ENCODE measurements around the gene NDUFA13.

Gene NDUFA13

GRCh38 chr19:19506592-19506991 is 9.4 kb upstream of the NDUFA13 start:
- no peaks in the 10 kb centered on the region for H3K27me3 ChIP-seq (ENCODE audit: insufficient read depth, insufficient read length)
- no peak for DNase-seq (ENCODE audit: low read depth, low spot score)
- H3K36me3 ChIP-seq (ENCODE audit: insufficient read depth, insufficient read length, low read length): peaks cover 71% of the 10 kb centered on the region
- no peak overlapping the region for H3K9ac ChIP-seq (ENCODE audit: insufficient read length, low read depth)
- TF ChIP-seq SUZ12 (IDR thresholded peaks at IDR 0.05; ENCODE audit: extremely low read depth, insufficient read depth, insufficient read length) (no peak), YY1 (IDR thresholded peaks at IDR 0.05; ENCODE audit: insufficient read depth, insufficient read length) (no peak), ZNF274 (IDR thresholded peaks at IDR 0.05; ENCODE audit: low read depth, low read length) (no peak)
- H3K4me1 ChIP-seq (ENCODE audit: insufficient read depth, insufficient read length): peaks cover 14% of the 10 kb centered on the region
- H3K4me3 ChIP-seq (ENCODE audit: insufficient read length, low read depth): no peak overlapping the region
- H3K9me3 ChIP-seq (ENCODE audit: insufficient read depth, low read length): no peaks in the 10 kb centered on the region

DNA sequence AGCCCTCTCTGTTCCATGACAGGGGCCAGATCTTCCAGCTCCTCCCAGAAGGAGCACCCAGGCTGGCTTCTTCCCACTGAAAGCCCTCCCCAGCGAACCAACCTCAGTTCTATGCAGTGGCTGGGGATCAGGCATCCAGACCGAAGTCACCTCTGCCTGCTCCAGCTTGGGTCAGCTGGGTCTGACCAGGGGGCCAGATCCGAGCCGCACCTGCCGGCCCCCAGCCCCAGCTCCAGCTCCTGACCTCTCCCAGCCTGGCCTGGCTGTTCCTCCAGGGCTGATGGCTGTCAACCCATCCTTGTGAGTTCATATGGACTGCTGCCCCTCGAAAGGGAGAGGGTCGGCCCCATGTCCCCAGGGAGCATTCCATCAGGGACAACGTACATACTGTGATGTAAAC is 8.7 kb upstream of the NDUFA13 start:
- DNase-seq (ENCODE audit: low read depth, low spot score): no peak
- Histone ChIP-seq H3K4me3 (ENCODE audit: insufficient read length, low read depth) (no peak overlapping the region), H3K9ac (ENCODE audit: insufficient read length, low read depth) (no peak overlapping the region), H3K9me3 (ENCODE audit: insufficient read depth, low read length) (no peaks in the 10 kb centered on the region), H3K36me3 (ENCODE audit: insufficient read depth, insufficient read length, low read length) (peaks cover 63% of the 10 kb centered on the region), H3K27me3 (ENCODE audit: insufficient read depth, insufficient read length) (no peaks in the 10 kb centered on the region), H3K4me1 (ENCODE audit: insufficient read depth, insufficient read length) (peaks cover 14% of the 10 kb centered on the region)
- TF ChIP-seq SUZ12 (IDR thresholded peaks at IDR 0.05; ENCODE audit: extremely low read depth, insufficient read depth, insufficient read length): no peak
- TF ChIP-seq YY1 (IDR thresholded peaks at IDR 0.05; ENCODE audit: insufficient read depth, insufficient read length): no peak
- TF ChIP-seq ZNF274 (IDR thresholded peaks at IDR 0.05; ENCODE audit: low read depth, low read length): no peak

DNA sequence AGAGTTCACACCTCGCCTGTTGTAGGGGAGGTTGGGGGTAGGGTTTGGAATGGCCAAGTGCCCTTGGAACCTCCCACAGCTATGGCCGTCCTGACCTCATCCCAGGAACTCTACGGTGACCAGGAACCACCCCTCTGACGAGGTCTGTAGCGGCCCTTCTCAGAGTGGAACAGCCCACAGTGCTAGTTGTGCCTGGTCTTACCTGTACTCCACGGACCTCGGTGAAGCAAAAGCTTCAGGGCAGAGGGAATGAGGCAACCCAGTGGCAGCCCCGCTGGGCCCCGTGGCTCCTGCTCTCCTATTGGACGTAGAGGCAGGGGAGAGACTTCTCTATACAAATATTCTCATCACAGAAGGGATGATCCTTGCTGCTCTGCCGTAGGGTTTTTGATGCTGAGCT is 7.8 kb upstream of the NDUFA13 start:
- peaks cover 14% of the 10 kb centered on the region for H3K4me1 ChIP-seq (ENCODE audit: insufficient read depth, insufficient read length)
- peaks cover 55% of the 10 kb centered on the region for H3K36me3 ChIP-seq (ENCODE audit: insufficient read depth, insufficient read length, low read length)
- no peaks in the 10 kb centered on the region for H3K27me3 ChIP-seq (ENCODE audit: insufficient read depth, insufficient read length)
- TF ChIP-seq SUZ12 (IDR thresholded peaks at IDR 0.05; ENCODE audit: extremely low read depth, insufficient read depth, insufficient read length) (no peak), ZNF274 (IDR thresholded peaks at IDR 0.05; ENCODE audit: low read depth, low read length) (no peak), YY1 (IDR thresholded peaks at IDR 0.05; ENCODE audit: insufficient read depth, insufficient read length) (no peak)
- no peaks in the 10 kb centered on the region for H3K9me3 ChIP-seq (ENCODE audit: insufficient read depth, low read length)
- no peak overlapping the region for H3K9ac ChIP-seq (ENCODE audit: insufficient read length, low read depth)
- H3K4me3 ChIP-seq (ENCODE audit: insufficient read length, low read depth): no peak overlapping the region
- no peak for DNase-seq (ENCODE audit: low read depth, low spot score)

DNA sequence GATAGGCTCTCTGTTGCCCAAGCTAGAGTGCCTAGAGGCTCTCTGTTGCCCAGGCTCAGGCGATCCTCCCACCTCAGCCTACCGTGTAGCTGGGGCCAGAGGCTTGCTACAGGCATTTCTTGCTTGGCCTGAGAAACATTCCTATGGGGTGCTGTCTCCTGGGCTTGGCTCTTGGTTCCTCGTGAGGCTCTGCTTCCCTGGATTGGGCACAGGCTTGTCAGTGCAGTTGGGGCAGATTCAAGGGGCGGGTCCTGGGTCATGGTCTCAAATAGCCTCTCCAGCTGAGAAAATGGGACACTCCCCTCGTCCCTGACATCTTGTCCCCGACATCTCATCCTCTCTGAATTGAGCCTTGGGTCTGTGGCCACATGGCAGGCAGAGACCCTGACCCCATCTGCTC is 5.6 kb upstream of the NDUFA13 start:
- Histone ChIP-seq H3K27me3 (ENCODE audit: insufficient read depth, insufficient read length) (no peaks in the 10 kb centered on the region), H3K9me3 (ENCODE audit: insufficient read depth, low read length) (no peaks in the 10 kb centered on the region), H3K9ac (ENCODE audit: insufficient read length, low read depth) (no peak overlapping the region), H3K4me3 (ENCODE audit: insufficient read length, low read depth) (no peak overlapping the region), H3K36me3 (ENCODE audit: insufficient read depth, insufficient read length, low read length) (peaks cover 41% of the 10 kb centered on the region), H3K4me1 (ENCODE audit: insufficient read depth, insufficient read length) (peaks cover 19% of the 10 kb centered on the region)
- TF ChIP-seq SUZ12 (IDR thresholded peaks at IDR 0.05; ENCODE audit: extremely low read depth, insufficient read depth, insufficient read length) (no peak), ZNF274 (IDR thresholded peaks at IDR 0.05; ENCODE audit: low read depth, low read length) (no peak), YY1 (IDR thresholded peaks at IDR 0.05; ENCODE audit: insufficient read depth, insufficient read length) (no peak)
- no peak for DNase-seq (ENCODE audit: low read depth, low spot score)

- H3K27me3 ChIP-seq (ENCODE audit: insufficient read depth, insufficient read length): no peaks in the 10 kb centered on the region
- no peak overlapping the region for H3K4me3 ChIP-seq (ENCODE audit: insufficient read length, low read depth)
- H3K9ac ChIP-seq (ENCODE audit: insufficient read length, low read depth): no peak overlapping the region
- H3K4me1 ChIP-seq (ENCODE audit: insufficient read depth, insufficient read length): peaks cover 18% of the 10 kb centered on the region
- no peak for TF ChIP-seq YY1 (IDR thresholded peaks at IDR 0.05; ENCODE audit: insufficient read depth, insufficient read length)
- no peak for TF ChIP-seq SUZ12 (IDR thresholded peaks at IDR 0.05; ENCODE audit: extremely low read depth, insufficient read depth, insufficient read length)
- no peak for TF ChIP-seq ZNF274 (IDR thresholded peaks at IDR 0.05; ENCODE audit: low read depth, low read length)
- no peak for DNase-seq (ENCODE audit: low read depth, low spot score)
- H3K36me3 ChIP-seq (ENCODE audit: insufficient read depth, insufficient read length, low read length): peaks cover 21% of the 10 kb centered on the region
- no peaks in the 10 kb centered on the region for H3K9me3 ChIP-seq (ENCODE audit: insufficient read depth, low read length)
These were observed 2.3 kb upstream of the NDUFA13 start for GRCh38 chr19:19513682-19514081.

DNA sequence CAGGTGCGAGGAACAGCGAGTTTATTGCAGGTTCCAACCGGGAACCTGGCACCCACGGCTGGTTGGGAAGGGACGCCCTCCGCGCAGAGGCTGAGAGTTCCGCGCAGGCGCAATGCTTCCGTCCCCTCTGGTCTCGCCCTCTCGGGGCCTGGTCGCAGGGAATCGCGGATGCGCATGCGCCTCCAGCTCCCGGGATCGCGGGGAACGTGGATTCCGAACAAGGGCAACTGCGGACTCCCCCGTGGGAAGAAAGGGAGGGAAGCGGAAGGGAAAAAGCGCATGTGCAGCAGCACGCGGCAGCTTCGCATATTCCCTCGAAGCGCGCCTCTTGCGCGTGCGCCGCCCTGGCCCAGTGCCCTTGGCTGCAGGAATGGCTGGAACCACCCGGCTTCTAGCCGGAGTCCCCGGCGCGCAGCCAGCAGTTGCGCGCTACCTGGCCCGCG is 1.8 kb upstream of the NDUFA13 start:
- DNase-seq (ENCODE audit: low read depth, low spot score): no peak
- TF ChIP-seq ZNF274 (IDR thresholded peaks at IDR 0.05; ENCODE audit: low read depth, low read length) (no peak), SUZ12 (IDR thresholded peaks at IDR 0.05; ENCODE audit: extremely low read depth, insufficient read depth, insufficient read length) (no peak), YY1 (IDR thresholded peaks at IDR 0.05; ENCODE audit: insufficient read depth, insufficient read length) (no peak)
- Histone ChIP-seq H3K4me3 (ENCODE audit: insufficient read length, low read depth) (no peak overlapping the region), H3K36me3 (ENCODE audit: insufficient read depth, insufficient read length, low read length) (peaks cover 21% of the 10 kb centered on the region), H3K27me3 (ENCODE audit: insufficient read depth, insufficient read length) (no peaks in the 10 kb centered on the region), H3K9ac (ENCODE audit: insufficient read length, low read depth) (peak overlapping the region; percentile 10), H3K9me3 (ENCODE audit: insufficient read depth, low read length) (no peaks in the 10 kb centered on the region), H3K4me1 (ENCODE audit: insufficient read depth, insufficient read length) (peaks cover 18% of the 10 kb centered on the region)

GRCh38 chr19:19514881-19515641 is 964 bp upstream of the NDUFA13 start, which contains the start of gene TSSK6:
TSSK6 (minus strand) TSS chr19:19515548; CDS start chr19:19515427, 121 bp downstream.
- DNase-seq (ENCODE audit: low read depth, low spot score): no peak
- Histone ChIP-seq H3K9me3 (ENCODE audit: insufficient read depth, low read length) (no peaks in the 10 kb centered on the region), H3K9ac (ENCODE audit: insufficient read length, low read depth) (peak within 1 kb of the TSS; percentile 80), H3K27me3 (ENCODE audit: insufficient read depth, insufficient read length) (no peaks in the 10 kb centered on the region), H3K4me3 (ENCODE audit: insufficient read length, low read depth) (peak within 1 kb of the TSS; percentile 75), H3K36me3 (ENCODE audit: insufficient read depth, insufficient read length, low read length) (peaks cover 30% of the 10 kb centered on the region), H3K4me1 (ENCODE audit: insufficient read depth, insufficient read length) (peaks cover 19% of the 10 kb centered on the region)
- TF ChIP-seq SUZ12 (IDR thresholded peaks at IDR 0.05; ENCODE audit: extremely low read depth, insufficient read depth, insufficient read length): no peak
- no peak for TF ChIP-seq YY1 (IDR thresholded peaks at IDR 0.05; ENCODE audit: insufficient read depth, insufficient read length)
- no peak for TF ChIP-seq ZNF274 (IDR thresholded peaks at IDR 0.05; ENCODE audit: low read depth, low read length)

All from NT2/D1 (cell line).